Measurements from ENCODE around the gene SLC4A11.

Gene SLC4A11

DNA sequence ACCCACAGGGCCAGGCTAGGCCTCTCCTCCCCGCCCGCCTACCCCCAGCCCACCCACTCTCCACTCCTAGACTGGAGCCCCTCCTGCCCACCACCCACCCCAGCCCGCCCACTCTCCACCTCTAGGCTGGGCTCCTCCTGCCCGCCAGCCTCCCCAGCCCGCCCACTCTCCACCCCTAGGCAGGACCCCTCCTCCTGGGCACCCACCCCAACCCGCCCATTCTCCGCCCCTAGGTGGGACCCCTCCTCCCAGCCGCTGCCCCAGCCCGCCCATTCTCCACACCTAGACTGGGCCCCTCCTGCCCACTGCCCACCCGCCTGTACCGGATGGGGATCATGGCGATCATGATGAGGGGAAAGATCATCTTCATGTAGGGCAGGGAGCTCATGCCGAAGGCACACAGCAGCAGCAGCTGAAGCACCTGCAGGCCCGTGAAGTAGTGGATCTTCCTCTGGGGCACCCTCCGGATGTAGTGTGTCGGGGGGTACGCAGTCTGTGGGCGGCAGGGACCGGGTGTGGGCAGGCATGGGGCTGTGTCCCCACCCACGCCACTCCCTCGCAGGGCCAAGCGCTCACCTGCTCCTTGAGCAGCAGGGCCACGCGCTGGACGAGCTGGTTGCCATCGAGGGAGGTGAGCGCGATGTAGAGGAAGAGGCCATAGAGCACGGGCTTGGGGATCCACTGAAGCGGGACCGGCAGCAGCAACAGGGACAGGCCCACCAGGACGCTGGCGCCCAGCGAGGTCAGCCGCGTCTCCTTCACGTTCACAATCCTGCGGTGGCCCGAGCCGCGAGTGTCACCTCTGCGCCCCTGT, 10.8 kb downstream of the SLC4A11 start:
- TF ChIP-seq, protein P1, sequence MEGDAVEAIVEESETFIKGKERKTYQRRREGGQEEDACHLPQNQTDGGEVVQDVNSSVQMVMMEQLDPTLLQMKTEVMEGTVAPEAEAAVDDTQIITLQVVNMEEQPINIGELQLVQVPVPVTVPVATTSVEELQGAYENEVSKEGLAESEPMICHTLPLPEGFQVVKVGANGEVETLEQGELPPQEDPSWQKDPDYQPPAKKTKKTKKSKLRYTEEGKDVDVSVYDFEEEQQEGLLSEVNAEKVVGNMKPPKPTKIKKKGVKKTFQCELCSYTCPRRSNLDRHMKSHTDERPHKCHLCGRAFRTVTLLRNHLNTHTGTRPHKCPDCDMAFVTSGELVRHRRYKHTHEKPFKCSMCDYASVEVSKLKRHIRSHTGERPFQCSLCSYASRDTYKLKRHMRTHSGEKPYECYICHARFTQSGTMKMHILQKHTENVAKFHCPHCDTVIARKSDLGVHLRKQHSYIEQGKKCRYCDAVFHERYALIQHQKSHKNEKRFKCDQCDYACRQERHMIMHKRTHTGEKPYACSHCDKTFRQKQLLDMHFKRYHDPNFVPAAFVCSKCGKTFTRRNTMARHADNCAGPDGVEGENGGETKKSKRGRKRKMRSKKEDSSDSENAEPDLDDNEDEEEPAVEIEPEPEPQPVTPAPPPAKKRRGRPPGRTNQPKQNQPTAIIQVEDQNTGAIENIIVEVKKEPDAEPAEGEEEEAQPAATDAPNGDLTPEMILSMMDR (IDR thresholded peaks at IDR 0.05) = no peak
- Histone ChIP-seq H3K4me3 (no peak overlapping the region), H3K27ac (no peak overlapping the region)
- DNase-seq (ENCODE audit: low spot score) = no peak

DNA sequence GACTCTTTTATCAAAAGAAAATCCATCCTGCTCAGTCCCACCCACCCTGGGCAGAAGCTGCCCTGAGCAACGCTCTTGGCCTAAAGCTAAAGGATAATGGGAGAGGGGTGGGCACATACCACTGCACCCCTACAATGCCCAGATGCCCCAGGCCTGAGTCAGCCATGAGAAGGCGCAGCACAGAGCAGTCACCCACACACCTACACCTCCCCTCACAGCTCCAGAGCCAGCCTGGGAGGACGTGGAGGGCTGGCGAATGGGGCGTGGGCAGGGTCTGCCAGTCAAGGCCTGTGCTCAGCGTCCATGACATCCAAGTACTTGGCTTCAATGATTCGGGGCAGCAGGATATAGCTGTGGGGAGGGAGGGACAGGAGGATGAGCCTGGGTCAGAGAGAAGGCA, 11.5 kb downstream of the SLC4A11 start:
- no peak for DNase-seq (ENCODE audit: low spot score)
- Histone ChIP-seq H3K4me3 (no peak overlapping the region), H3K27ac (no peak overlapping the region)
- TF ChIP-seq, protein P1 (IDR thresholded peaks at IDR 0.05) = no peak

DNA sequence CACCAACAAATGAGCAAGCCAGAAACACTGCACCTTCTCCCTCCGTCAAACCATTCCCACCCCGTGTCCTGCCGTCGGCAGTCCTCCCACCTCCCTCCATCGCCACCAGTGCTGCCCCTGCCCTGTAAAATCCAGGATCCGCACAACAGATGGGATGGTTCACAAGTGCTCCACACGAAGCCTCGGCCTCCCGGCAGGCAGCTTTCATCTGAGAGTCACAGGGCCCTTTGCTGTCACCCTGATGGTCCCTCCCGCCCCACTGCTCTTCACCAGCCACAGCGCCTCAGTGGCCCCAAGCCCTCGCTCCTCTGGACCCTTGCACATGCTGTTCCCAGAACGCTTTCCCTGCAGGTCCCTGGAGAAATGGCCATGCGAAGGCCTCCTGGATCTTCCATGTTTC, 12.1 kb downstream of the SLC4A11 start:
- H3K4me3 ChIP-seq = no peak overlapping the region
- TF ChIP-seq, protein P1 (IDR thresholded peaks at IDR 0.05) = no peak
- DNase-seq (ENCODE audit: low spot score) = no peak
- no peak overlapping the region for H3K27ac ChIP-seq

DNA sequence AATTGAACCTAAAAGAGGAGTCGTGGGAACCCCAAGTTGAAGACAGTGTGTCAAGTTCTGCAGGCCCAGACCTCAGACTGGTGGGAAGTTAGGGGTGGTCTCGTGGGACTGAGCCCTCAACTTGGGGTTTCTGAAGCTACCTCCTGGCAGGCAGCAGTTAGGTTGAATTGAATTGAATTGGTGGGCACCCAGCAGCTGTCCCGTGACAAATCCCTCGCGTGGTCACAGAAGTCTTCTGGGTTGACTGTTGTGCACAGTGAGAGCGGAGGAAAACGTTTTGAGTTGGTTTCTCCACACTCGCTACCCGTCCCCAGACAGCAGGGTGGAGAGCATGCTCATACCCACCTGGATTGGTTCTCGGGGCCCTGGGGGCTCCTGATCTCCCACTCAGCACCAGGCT, 12.9 kb downstream of the SLC4A11 start:
- Histone ChIP-seq H3K4me3 (no peak overlapping the region), H3K27ac (no peak overlapping the region)
- TF ChIP-seq, protein P1 (IDR thresholded peaks at IDR 0.05) = no peak
- DNase-seq (ENCODE audit: low spot score) = no peak

DNA sequence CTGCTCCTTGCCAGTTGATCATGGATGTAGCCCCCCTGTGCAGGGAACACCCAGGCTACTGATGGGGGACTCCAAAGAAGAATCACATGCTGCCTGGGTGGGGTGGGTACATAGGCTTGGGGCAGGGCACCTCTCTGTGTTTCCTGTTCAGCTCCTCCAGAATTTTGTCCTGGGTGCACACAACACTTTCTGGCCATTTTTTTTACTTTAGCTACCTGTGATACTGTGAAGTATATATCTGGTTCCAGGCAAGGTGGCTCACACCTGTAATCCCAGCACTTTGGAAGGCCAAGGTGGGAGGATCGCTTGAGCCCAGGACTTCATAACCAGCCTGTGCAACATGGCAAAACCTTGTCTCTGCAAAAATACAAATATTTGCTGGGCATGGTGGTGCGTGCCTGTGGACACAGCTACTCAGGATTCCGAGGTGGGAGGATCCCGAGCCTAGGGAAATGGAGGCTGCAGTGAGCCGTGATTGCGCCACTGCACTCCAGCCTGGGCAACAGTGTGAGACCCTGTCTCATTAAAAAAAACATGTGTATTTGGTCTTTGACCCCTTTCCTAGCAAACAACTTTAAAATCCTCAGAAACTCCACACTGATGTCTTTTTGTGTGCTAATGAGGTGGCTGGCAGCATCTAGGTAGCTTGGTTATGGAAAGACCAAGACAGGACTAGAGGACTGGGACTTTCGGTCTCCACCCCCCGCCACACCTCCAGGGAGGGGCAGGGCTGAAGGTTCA, 14.1 kb downstream of the SLC4A11 start:
- TF ChIP-seq, protein P1 (IDR thresholded peaks at IDR 0.05) = no peak
- no peak overlapping the region for H3K27ac ChIP-seq
- no peak overlapping the region for H3K4me3 ChIP-seq
- no peak for DNase-seq (ENCODE audit: low spot score)

DNA sequence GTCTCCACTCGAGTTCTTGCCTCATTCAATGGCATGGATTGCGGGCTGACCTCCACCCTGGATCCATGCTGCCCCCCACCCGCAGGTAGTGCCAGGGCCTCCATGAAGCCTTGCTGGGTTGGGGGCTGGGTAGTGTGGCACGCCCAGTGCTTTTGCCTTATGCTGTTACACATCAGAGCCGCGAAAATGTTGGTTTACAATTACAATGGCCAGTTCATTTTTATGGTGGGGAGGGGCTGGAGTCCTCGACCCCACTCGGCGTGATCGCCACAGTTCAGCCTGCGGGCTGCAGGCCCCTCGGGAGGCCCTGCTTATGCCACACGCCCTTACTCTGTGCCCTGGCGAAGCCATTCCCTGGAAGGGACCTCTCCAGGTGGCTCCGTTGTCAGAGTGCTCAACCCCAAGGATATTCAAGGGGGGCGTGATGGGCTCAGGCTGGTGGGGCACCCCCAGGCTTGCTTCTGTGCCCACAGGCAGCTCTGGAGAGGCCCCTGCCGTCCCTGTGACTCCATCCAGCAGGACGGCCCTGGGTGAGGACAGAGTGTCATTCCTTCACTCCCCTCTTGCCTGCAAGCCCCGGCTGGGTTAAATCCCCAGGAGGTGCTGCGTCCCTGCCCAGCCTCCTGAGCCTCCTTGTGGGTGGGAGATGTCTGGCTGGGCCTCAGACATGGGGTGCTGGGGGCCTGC, 14.9 kb downstream of the SLC4A11 start:
- Histone ChIP-seq H3K4me3 (no peak overlapping the region), H3K27ac (no peak overlapping the region)
- no peak for DNase-seq (ENCODE audit: low spot score)
- TF ChIP-seq, protein P1 (IDR thresholded peaks at IDR 0.05) = no peak
